Measurements from ENCODE around the gene NOD1.
"Not testable (repeated sequence)": the region's sequence is repeated elsewhere in the genome, so short reads cannot be mapped to it uniquely, and the experiment has no call there.

Gene NOD1

GRCh38 chr7:30413864-30414263 lies 64.7 kb downstream of the NOD1 start:
- no peak for DNase-seq

- no peak for DNase-seq
Measured at GRCh38 chr7:30412782-30413504, 65.6 kb downstream of the NOD1 start.

GRCh38 chr7:30411897-30412296 lies 66.7 kb downstream of the NOD1 start:
- DNase-seq, result no peak

- no peak for DNase-seq
Measured at GRCh38 chr7:30411173-30411572, 67.4 kb downstream of the NOD1 start.

- DNase-seq, result no peak
Measured at GRCh38 chr7:30406664-30407425, 71.7 kb downstream of the NOD1 start.

- DNase-seq, result no peak
Measured at GRCh38 chr7:30405179-30405578, 73.4 kb downstream of the NOD1 start.

GRCh38 chr7:30403477-30403876 lies 75.1 kb downstream of the NOD1 start:
- no peak for DNase-seq

- DNase-seq, result no peak
Measured at GRCh38 chr7:30396389-30396788, 82.2 kb downstream of the NOD1 start.

- DNase-seq, result no peak
Measured at GRCh38 chr7:30395676-30396075, 82.9 kb downstream of the NOD1 start.

GRCh38 chr7:30391806-30392205 lies 86.8 kb downstream of the NOD1 start:
- no peak for DNase-seq

- DNase-seq, result no peak
Measured at GRCh38 chr7:30390736-30391636, 87.6 kb downstream of the NOD1 start.

- no peak for DNase-seq
Measured at GRCh38 chr7:30389791-30390190, 88.8 kb downstream of the NOD1 start.

GRCh38 chr7:30382607-30383006 lies 96.0 kb downstream of the NOD1 start:
- no peak for DNase-seq

GRCh38 chr7:30380824-30381223 lies 97.8 kb downstream of the NOD1 start:
- not testable (repeated sequence) for DNase-seq

- no peak for DNase-seq
Measured at GRCh38 chr7:30380294-30380693, 98.3 kb downstream of the NOD1 start.

- DNase-seq, result no peak
Measured at GRCh38 chr7:30379741-30380140, 98.8 kb downstream of the NOD1 start.

GRCh38 chr7:30379131-30379530 lies 99.5 kb downstream of the NOD1 start:
- DNase-seq, result no peak

- no peak for DNase-seq
Measured at GRCh38 chr7:30378275-30378674, 100.3 kb downstream of the NOD1 start.
